Prostate gland (tissue), 2 donors: Measurements from ENCODE around the gene NTN1. TPM values are rescaled to one million over a fixed set of nuclear protein-coding genes. Genes with fewer than 3 reads are reported as not detected.
A peak's percentile ranks its signal among the peaks of the same experiment; 100 is the strongest.
"Not testable (repeated sequence)": the region's sequence is repeated elsewhere in the genome, so short reads cannot be mapped to it uniquely, and the experiment has no call there.

Experiments used
- DNase-seq: peaks from one replicate; pipeline ENCODE4 v3.0.0-alpha.2; 2019; ENCODE audit warnings: low spot score
- H3K27ac ChIP-seq, 2 donors: fragments of 200-600 bp; sonication (generic); 2 replicates each; pipeline ENCODE4 v1.5.1; 2017 to 2019
- H3K27me3 ChIP-seq: fragments of 200-600 bp; sonication (generic); replicated peaks from 2 replicates; pipeline ENCODE4 v1.5.1; 2019; ENCODE audit not compliant: insufficient read depth
- H3K36me3 ChIP-seq, 2 donors: fragments of 200-600 bp; sonication (generic); 1 replicate in 1 of 2; 2 replicates in 1 of 2; pipeline versions ENCODE4 v1.5.1 to v1.8.1; 2017 to 2019
- H3K4me1 ChIP-seq: fragments of 200-600 bp; sonication (generic); replicated peaks from 2 replicates; pipeline ENCODE4 v1.5.1; 2019
- H3K4me3 ChIP-seq, 2 donors: fragments of 200-600 bp; sonication (generic); 2 replicates each; pipeline ENCODE4 v1.5.1; 2017 to 2019
- H3K9me3 ChIP-seq: fragments of 200-600 bp; sonication (generic); 2 replicates; pipeline ENCODE4 v1.5.1; 2017
- POLR2A ChIP-seq: fragments of 450-650 bp; IDR thresholded peaks from one replicate; pipeline ENCODE4 v1.6.1; 2016; ENCODE audit warnings: antibody characterized with exemption, mild to moderate bottlenecking
- POLR2AphosphoS5 ChIP-seq: sonication (generic); formaldehyde crosslinking; IDR thresholded peaks from one replicate; pipeline ENCODE4 v1.6.1; 2017; ENCODE audit warnings: antibody characterized with exemption
- WGBS: methylation state at CpG from one replicate; pipeline ENCODE4 v1.1.5; 2018; 5-methylcytosine and 5-hydroxymethylcytosine counted together
- intact Hi-C: fragments of 100-400 bp; cut with DNase I; formaldehyde crosslinking; loops from one replicate; pipeline ENCODE4 v1.14.2; 2022
- total RNA-seq, 2 donors: library from RNA; depleted of rRNA; stranded (reverse); fragments of >200 nt; gene quantifications; one replicate each; pipeline ENCODE4 v1.1.0, GENCODE V29; 2016
- TF ChIP-seq, protein P1 (sequence below), 4 experiments: fragments of 200-600 bp in 2 of 4; fragments of 450-650 bp in 2 of 4; sonication (generic) in 2 of 4; IDR thresholded peaks; 1 replicate in 3 of 4; 2 replicates in 1 of 4; pipeline ENCODE4 v1.5.1; 2016 to 2019; ENCODE audit warnings: antibody characterized with exemption in 4 of 4, mild to moderate bottlenecking in 2 of 4, moderate library complexity in 2 of 4

Gene NTN1
- total RNA-seq, 2 donors from 2014 or later: 9.2 to 11.4 TPM

DNA sequence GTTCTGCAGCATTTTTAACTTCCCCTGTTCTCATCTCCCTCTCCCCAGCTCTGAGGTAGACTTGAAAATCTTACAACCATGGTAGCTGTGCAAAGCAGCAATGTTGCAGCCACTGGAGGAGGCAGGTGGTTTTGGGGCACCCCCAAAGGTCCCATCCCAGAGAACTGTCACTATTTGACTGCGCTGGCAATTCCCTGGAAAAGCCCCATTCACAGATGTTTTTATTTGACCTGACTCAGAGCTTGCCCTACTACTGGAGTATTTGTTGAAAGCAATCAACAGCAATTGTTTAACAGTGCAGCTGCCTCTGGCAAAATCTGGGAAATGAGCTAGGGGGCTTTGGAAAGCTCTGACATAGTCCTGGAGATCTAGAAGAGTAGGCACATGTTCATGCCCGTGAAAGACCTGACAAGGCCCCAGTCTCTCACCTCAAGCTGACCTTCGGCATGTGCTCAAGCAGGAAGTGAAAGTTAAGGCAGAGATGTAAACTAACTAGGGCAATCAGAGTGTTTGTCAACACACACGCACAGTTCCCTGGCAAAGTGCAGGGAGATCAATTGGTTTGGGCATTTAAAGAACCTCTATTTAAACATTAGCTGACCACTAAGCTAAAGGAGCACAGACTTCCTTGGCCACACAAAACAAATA is 36.1 kb upstream of the NTN1 start:
- Histone ChIP-seq H3K36me3 (no peaks in the 10 kb centered on the region), H3K27me3 (no peaks in the 10 kb centered on the region), H3K4me1 (no peaks in the 10 kb centered on the region), H3K9me3 (no peaks in the 10 kb centered on the region), H3K27ac (no peak overlapping the region), H3K4me3 (no peak overlapping the region)
- intact Hi-C loops: no loop called here
- TF ChIP-seq POLR2A: no peak
- WGBS: 74% methylated on average over 4 of the region's 4 CpGs
- DNase-seq: no peak

DNA sequence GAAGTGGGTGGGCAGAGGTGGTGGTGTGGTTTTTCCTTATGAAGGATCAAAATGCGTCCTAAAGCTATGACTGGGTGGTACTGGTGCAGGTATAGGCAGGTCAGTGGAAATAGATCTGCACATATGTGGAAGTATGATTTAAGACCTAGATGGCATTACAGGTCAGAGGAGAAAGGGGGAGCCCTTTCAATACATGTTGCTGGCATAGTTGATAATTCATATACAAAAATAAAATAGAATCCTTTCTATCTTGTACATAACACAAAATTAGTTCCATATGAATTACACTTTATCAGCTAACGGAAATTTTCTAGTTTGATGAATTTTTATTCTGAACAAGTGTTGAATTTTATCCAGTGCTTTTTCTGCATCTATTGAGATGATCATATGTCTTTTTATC is 35.0 kb upstream of the NTN1 start:
- Histone ChIP-seq H3K27ac (no peak overlapping the region), H3K9me3 (no peaks in the 10 kb centered on the region), H3K27me3 (no peaks in the 10 kb centered on the region), H3K4me1 (no peaks in the 10 kb centered on the region), H3K4me3 (no peak overlapping the region), H3K36me3 (no peaks in the 10 kb centered on the region)
- 75% methylated on average over 2 of the region's 2 CpGs for WGBS
- no peak for DNase-seq
- intact Hi-C loops: no loop called here
- TF ChIP-seq, protein P1, sequence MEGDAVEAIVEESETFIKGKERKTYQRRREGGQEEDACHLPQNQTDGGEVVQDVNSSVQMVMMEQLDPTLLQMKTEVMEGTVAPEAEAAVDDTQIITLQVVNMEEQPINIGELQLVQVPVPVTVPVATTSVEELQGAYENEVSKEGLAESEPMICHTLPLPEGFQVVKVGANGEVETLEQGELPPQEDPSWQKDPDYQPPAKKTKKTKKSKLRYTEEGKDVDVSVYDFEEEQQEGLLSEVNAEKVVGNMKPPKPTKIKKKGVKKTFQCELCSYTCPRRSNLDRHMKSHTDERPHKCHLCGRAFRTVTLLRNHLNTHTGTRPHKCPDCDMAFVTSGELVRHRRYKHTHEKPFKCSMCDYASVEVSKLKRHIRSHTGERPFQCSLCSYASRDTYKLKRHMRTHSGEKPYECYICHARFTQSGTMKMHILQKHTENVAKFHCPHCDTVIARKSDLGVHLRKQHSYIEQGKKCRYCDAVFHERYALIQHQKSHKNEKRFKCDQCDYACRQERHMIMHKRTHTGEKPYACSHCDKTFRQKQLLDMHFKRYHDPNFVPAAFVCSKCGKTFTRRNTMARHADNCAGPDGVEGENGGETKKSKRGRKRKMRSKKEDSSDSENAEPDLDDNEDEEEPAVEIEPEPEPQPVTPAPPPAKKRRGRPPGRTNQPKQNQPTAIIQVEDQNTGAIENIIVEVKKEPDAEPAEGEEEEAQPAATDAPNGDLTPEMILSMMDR (IDR thresholded peaks at IDR 0.05): no peak
- TF ChIP-seq POLR2A (no peak), POLR2AphosphoS5 (no peak)

DNA sequence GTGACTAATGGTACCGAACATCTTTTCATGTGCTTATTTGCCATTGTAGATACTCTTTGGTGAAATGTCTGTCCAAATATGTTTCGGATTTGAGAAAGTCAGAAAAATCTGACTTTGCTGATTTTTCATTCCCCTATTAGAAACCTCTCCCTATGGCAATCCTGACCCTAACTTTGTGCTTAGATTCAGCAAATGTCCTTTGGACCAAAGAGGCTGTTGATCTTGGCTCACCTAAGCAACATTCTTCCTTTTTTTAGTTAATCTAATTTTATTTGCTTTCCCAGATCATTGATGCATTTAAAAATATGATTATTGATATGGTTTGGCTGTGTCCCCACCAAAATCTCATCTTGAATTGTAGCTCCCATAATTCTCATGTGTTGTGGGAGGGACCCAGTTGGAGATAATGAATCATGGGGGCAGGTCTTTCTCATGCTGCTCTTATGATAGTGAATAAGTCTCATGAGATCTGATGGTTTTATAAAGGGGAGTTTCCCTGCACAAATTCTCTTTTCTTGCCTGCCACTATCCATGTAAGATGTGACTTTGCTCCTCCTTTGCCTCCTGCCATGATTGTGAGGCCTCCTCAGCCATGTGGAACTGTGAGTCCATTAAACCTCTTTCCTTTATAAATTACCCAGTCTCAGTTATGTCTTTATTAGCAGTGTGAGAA is 32.9 kb upstream of the NTN1 start:
- H3K36me3 ChIP-seq, intact Hi-C loops, H3K27me3 ChIP-seq, H3K4me3 ChIP-seq, DNase-seq, H3K27ac ChIP-seq, H3K9me3 ChIP-seq, H3K4me1 ChIP-seq: not testable (repeated sequence)
- 74% methylated on average over 2 of the region's 2 CpGs for WGBS

DNA sequence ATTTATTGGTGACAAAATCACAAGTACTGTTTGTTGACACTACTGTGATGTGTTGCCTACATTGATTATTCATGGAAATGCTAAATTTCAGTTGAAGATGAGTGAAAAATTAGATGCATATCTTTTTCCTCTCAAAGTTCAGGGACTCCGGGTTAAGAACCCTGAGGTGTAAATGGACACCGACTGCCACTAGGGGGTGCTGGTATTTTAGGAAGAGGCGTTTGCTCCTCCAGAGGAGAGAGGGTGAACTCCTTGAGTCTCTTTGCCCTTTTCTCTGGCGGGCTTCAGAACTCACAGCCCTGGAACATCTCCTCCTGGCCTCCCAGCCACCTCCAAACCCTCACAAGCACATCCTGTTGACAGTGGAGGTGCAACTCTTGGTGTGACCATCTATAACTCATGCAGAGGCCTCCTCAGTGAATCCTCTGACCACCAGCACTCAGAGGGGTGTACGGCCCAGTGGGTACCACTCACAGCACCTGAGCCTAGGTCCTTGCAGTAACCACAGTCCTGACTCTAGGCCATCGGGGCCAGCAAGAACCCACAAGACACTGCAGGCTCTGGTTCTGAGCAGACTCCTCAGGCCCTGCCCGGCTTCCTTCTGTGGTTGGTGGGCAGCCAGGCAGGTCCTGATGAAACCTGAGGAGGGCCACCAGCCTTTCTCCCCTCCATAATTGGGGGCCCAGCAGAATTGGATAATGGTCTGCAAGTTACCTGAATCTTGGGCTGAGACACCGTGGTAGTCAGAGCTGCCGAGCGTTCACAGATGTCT is 29.6 kb upstream of the NTN1 start:
- peak; percentile 61 for DNase-seq
- 57% methylated on average over 10 of the region's 10 CpGs for WGBS
- Histone ChIP-seq H3K27ac (no peak overlapping the region), H3K27me3 (no peaks in the 10 kb centered on the region), H3K36me3 (no peaks in the 10 kb centered on the region), H3K9me3 (no peaks in the 10 kb centered on the region), H3K4me3 (no peak overlapping the region), H3K4me1 (no peaks in the 10 kb centered on the region)
- intact Hi-C loops: loop anchor here (5.0 to 10.0 kb wide), 2 partner anchors 413 to 531 kb away; no protein-coding TSS in a partner anchor
- TF ChIP-seq, protein P1 (IDR thresholded peaks at IDR 0.05): peak; percentile 69 to 84 (median 82)
- TF ChIP-seq POLR2AphosphoS5: no peak
- TF ChIP-seq POLR2A: no peak

DNA sequence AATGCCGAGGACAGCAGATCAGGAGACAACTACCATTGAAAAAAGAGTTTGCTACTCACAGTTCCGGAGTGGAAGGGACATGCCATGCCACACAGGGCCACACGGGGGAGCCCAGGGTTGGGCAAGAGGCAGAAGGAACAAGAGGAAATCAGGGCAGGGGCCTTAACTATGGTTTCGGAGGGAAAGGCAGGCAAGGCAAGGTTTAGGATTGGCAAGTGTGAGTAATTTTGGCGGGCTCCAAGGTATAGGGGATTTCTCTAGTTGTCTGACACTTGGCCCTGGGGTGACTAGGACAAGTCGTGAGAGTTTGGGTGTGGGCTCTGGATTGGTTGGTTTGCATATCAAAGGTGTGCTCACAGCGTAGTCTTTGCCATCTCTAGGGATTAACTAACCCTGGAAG is 27.0 kb upstream of the NTN1 start:
- no peaks in the 10 kb centered on the region for H3K36me3 ChIP-seq
- no peak overlapping the region for H3K27ac ChIP-seq
- H3K4me1 ChIP-seq: no peaks in the 10 kb centered on the region
- DNase-seq: no peak
- intact Hi-C loops: loop anchor here (5.0 to 10.0 kb wide), 2 partner anchors 410 to 528 kb away; no protein-coding TSS in a partner anchor
- no peaks in the 10 kb centered on the region for H3K27me3 ChIP-seq
- no peak overlapping the region for H3K4me3 ChIP-seq
- H3K9me3 ChIP-seq: no peaks in the 10 kb centered on the region
- 71% methylated on average over 7 of the region's 7 CpGs for WGBS
- TF ChIP-seq, protein P1 (IDR thresholded peaks at IDR 0.05): peak in 3 of 4 experiments; percentile 34 to 65 (median 42)
- TF ChIP-seq POLR2AphosphoS5: no peak
- no peak for TF ChIP-seq POLR2A
